CD4-positive, alpha-beta memory T cell (primary cell): ENCODE results near the gene CRAMP1. TPM values are rescaled to one million over a fixed set of nuclear protein-coding genes. Genes with fewer than 3 reads are reported as not detected.
"Not testable (repeated sequence)": the region's sequence is repeated elsewhere in the genome, so short reads cannot be mapped to it uniquely, and the experiment has no call there.

ENCODE experiments used
- CTCF ChIA-PET: fragments of 350-600 bp; sonication (Branson Sonifier 250); formaldehyde crosslinking; loops from one replicate; lab custom pipeline; 2021; ENCODE audit warnings: inconsistent platforms; ENCODE audit not compliant: partially characterized antibody; lab: Charles Lee
- POLR2A ChIA-PET: fragments of 350-600 bp; sonication (Branson Sonifier 250); formaldehyde crosslinking; loops from one replicate; lab custom pipeline; 2021; ENCODE audit not compliant: partially characterized antibody; lab: Charles Lee
- DNase-seq, 5 donors: peaks; one replicate each; pipeline versions ENCODE4 v3.0.0 to v3.0.0-alpha.2; 2020 to 2022; ENCODE audit warnings: mixed read lengths in 1 of 5
- H3K27ac ChIP-seq: one replicate; pipeline ENCODE4 v1.7.0; 2013; ENCODE audit warnings: low read depth, low read length
- H3K27me3 ChIP-seq: 2 replicates; pipeline ENCODE4 v1.7.0; 2013; ENCODE audit warnings: mild to moderate bottlenecking, low read length, moderate library complexity; ENCODE audit not compliant: insufficient read depth
- H3K36me3 ChIP-seq: 2 replicates; pipeline ENCODE4 v1.7.0; 2013; ENCODE audit warnings: mild to moderate bottlenecking, low read length, moderate library complexity; ENCODE audit not compliant: insufficient read depth
- H3K4me1 ChIP-seq: 2 replicates; pipeline ENCODE4 v1.7.0; 2013; ENCODE audit warnings: mild to moderate bottlenecking, low read length, moderate library complexity; ENCODE audit not compliant: insufficient read depth
- H3K4me3 ChIP-seq, 2 donors: one replicate each; pipeline ENCODE4 v1.7.0; 2013; ENCODE audit warnings: low read length in 2 of 2, mild to moderate bottlenecking in 1 of 2
- H3K9me3 ChIP-seq, 2 donors: one replicate each; pipeline ENCODE4 v1.7.0; 2013; ENCODE audit warnings: low read length in 2 of 2, control low read depth in 1 of 2; ENCODE audit not compliant: control insufficient read depth in 1 of 2
- H3K27ac Mint-ChIP-seq, 7 donors: one replicate each; pipeline ENCODE4 v1.8.0; 2020 to 2021; ENCODE audit warnings: mixed read lengths in 7 of 7, mild to moderate bottlenecking in 6 of 7, inconsistent platforms in 3 of 7, moderate library complexity in 3 of 7
- H3K27me3 Mint-ChIP-seq, 2 donors: one replicate each; pipeline ENCODE4 v1.8.0; 2020 to 2021; ENCODE audit warnings: mixed read lengths in 2 of 2
- H3K36me3 Mint-ChIP-seq, 2 donors: one replicate each; pipeline ENCODE4 v1.8.0; 2020 to 2021; ENCODE audit warnings: mixed read lengths in 2 of 2, inconsistent platforms in 1 of 2, mild to moderate bottlenecking in 1 of 2
- H3K4me1 Mint-ChIP-seq, 4 donors: one replicate each; pipeline ENCODE4 v1.8.0; 2020 to 2021; ENCODE audit warnings: mixed read lengths in 4 of 4, mild to moderate bottlenecking in 1 of 4
- H3K4me3 Mint-ChIP-seq, 8 donors: one replicate each; pipeline ENCODE4 v1.8.0; 2020 to 2021; ENCODE audit warnings: mixed read lengths in 8 of 8, mild to moderate bottlenecking in 7 of 8, moderate library complexity in 6 of 8, inconsistent platforms in 3 of 8
- H3K9me3 Mint-ChIP-seq, 8 donors: one replicate each; pipeline ENCODE4 v1.8.0; 2020 to 2021; ENCODE audit warnings: mixed read lengths in 8 of 8, mild to moderate bottlenecking in 5 of 8, inconsistent platforms in 3 of 8, moderate library complexity in 1 of 8
- intact Hi-C: fragments of 100-400 bp; cut with micrococcal nuclease; formaldehyde crosslinking; loops from one replicate; pipeline ENCODE4 v1.15.1; 2023
- polyA plus RNA-seq, 2 donors: library from polyadenylated mRNA; unstranded; fragments of 300-500 nt; fragmentation: Illumina TruSeq; gene quantifications; one replicate each; pipeline ENCODE4 v1.2.3, GENCODE V29; 2021
- total RNA-seq, 2 experiments: library from RNA; stranded (reverse); gene quantifications; one replicate each; pipeline ENCODE4 v1.2.3, GENCODE V29; 2021

CRAMP1 gene
- total and polyA plus RNA-seq, 4 experiments from 2014 or later = 0.55 to 33.8 (median 16.2) TPM

DNA sequence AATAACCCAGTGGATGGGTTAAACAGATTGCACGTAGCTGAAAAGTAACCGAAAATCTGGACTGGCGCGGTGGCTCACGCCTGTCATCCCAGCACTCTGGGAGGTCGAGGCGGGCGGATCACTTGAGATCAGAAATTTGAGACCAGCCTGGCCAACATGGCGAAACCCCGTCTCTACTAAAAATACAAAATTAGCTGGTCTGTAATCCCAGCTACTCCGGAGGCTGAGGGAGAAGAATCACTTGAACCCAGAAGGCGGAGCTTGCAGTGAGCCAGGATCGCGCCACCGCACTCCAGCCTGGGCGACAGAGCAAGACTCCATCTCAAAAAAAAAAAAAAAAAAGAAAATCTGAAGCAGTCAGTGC lies 93.1 kb downstream of the CRAMP1 start:
- Mint-ChIP-seq H3K36me3 (peaks cover 11 to 20% of the 10 kb centered on the region in 2 donors), H3K4me1 (peaks cover 16 to 46% (median 29%) of the 10 kb centered on the region in 4 donors), H3K27ac (peak overlapping the region; percentile 95 to 100 (median 99)), H3K4me3 (peak overlapping the region; percentile 90 to 100 (median 99))
- H3K36me3 ChIP-seq, DNase-seq, H3K9me3 ChIP-seq, H3K27me3 Mint-ChIP-seq, H3K9me3 Mint-ChIP-seq, H3K27me3 ChIP-seq: not testable (repeated sequence)
- peak overlapping the region; percentile 68 to 99 for H3K4me3 ChIP-seq
- peaks cover 40% of the 10 kb centered on the region for H3K4me1 ChIP-seq
- CTCF ChIA-PET = interaction anchor here (0.6 to 2.1 kb wide), 13 partner anchors 7 to 400 kb away, joined by 3 to 23 read pairs (median 3); partner anchors contain the start of genes JPT2, NUBP2, SPSB3 and UQCC4
- peak overlapping the region; percentile 88 for H3K27ac ChIP-seq
- POLR2A ChIA-PET = interaction anchor here (0.6 to 4.3 kb wide), 28 partner anchors 7 to 1442 kb away, joined by 3 to 75 read pairs (median 4); partner anchors contain the start of genes CRAMP1, E4F1, EME2 and FAHD1
- intact Hi-C loops = loop anchor here (2.0 to 10.0 kb wide), 3 partner anchors 93 to 211 kb away; partner anchors contain the start of genes CRAMP1, IFT140 and TELO2

DNA sequence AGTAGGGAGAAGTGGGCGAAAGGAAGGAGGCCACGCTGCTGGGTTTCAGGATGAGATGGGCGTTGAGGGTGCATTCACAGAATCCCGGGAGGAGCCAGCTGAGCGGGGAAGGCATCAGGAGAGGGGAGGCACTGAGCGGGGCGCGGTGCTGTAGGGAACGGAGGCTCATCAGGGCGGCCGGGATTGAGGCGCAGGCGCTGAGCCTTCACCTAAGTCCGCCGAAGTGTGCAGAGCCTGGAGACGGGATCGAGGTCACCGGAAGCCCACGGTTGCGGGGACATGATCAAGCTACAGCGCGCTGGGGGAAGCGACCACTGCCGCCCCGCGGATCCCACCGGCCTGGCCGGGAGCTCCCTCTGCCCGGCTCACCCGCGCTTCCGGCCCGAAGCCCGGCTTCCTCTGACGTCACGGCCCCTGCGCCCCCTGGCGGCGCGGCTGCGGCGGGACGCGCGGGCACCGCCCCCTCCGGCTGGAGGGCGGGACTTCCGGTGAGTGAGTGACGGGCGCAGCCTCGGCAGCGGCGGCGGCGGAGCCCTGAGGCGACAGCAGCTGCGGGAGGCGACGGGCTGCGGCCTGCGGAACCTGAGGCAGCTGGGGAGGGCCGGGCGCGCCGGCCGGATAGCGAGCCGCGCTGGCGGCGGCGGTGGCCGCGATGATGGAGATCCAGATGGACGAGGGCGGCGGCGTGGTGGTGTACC lies 93.7 kb downstream of the CRAMP1 start, which contains the start of gene MAPK8IP3:
TSS of gene MAPK8IP3 (plus strand) at position 508 of the 698 bp plus-strand sequence. CDS start at position 653, 145 bp downstream.
- peak within 1 kb of the TSS; percentile 88 for H3K27ac ChIP-seq
- H3K27me3 ChIP-seq = no peaks in the 10 kb centered on the region
- DNase-seq = peak; percentile 87 to 99 (median 95)
- H3K36me3 ChIP-seq = no peaks in the 10 kb centered on the region
- no peaks in the 10 kb centered on the region for H3K9me3 ChIP-seq
- peaks cover 40% of the 10 kb centered on the region for H3K4me1 ChIP-seq
- H3K4me3 Mint-ChIP-seq = peak within 1 kb of the TSS; percentile 90 to 100 (median 99)
- ChIA-PET POLR2A (interaction anchor here (0.6 to 4.3 kb wide), 32 partner anchors 8 to 1177 kb away, joined by 3 to 75 read pairs (median 4); partner anchors contain the start of genes CRAMP1, E4F1, EME2 and FAHD1), CTCF (interaction anchor here (0.6 to 2.1 kb wide), 21 partner anchors 8 to 401 kb away, joined by 3 to 23 read pairs (median 3); partner anchors contain the start of genes CRAMP1, IFT140, JPT2 and NUBP2)
- H3K27ac Mint-ChIP-seq = peak within 1 kb of the TSS; percentile 95 to 100 (median 99)
- H3K9me3 Mint-ChIP-seq = no peaks in the 10 kb centered on the region
- H3K27me3 Mint-ChIP-seq = no peaks in the 10 kb centered on the region
- H3K36me3 Mint-ChIP-seq = peaks cover 11 to 22% of the 10 kb centered on the region in 2 donors
- H3K4me1 Mint-ChIP-seq = peaks cover 17 to 46% (median 29%) of the 10 kb centered on the region in 4 donors
- peak within 1 kb of the TSS; percentile 81 to 99 for H3K4me3 ChIP-seq
- intact Hi-C loops = loop anchor here (1.0 to 10.0 kb wide), 8 partner anchors 28 to 285 kb away; partner anchors contain the start of genes CRAMP1, FAHD1, HAGH and IFT140

DNA sequence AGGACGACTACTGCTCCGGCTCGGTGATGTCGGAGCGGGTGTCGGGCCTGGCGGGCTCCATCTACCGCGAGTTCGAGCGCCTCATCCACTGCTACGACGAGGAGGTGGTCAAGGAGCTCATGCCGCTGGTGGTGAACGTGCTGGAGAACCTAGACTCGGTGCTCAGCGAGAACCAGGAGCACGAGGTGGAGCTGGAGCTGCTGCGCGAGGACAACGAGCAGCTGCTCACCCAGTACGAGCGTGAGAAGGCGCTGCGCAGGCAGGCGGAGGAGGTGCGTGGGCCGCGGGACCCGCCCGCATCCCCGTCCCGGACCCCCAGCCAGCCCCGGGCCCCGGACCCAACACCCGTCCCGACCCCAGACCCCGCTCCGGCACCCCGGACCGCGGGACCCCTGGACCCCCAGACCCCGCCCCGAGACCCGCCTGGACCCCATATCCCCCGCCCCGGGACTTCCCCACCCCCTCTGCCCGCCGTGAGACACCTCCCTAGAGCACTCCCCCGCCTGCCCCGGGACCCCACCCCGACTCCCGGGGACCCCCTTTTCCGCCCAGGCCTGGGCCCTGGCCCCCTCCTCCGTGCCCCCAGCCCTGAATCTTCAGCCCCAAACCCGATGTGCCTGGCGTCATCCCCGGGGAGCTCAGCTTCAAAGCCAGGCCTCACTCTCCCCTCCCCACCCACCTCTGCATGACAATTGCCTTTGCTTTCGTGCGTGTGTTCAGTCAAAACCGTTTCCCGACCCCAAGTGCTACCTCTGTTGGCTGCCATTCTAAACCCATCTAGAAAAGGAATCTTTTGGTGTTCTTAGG lies 94.4 kb downstream of the CRAMP1 start:
- ChIA-PET CTCF (interaction anchor here (0.7 to 2.1 kb wide), 14 partner anchors 9 to 343 kb away, joined by 3 to 23 read pairs (median 4); partner anchors contain the start of genes CRAMP1, IFT140, JPT2 and NUBP2), POLR2A (interaction anchor here (0.7 to 4.3 kb wide), 28 partner anchors 11 to 1069 kb away, joined by 3 to 75 read pairs (median 5); partner anchors contain the start of genes CRAMP1, EME2, FAHD1 and HAGH)
- H3K4me3 ChIP-seq = peak overlapping the region; percentile 81 to 99
- peak overlapping the region; percentile 88 for H3K27ac ChIP-seq
- peak; percentile 36 to 70 (median 40) for DNase-seq
- no peaks in the 10 kb centered on the region for H3K27me3 Mint-ChIP-seq
- H3K4me1 Mint-ChIP-seq = peaks cover 17 to 46% (median 31%) of the 10 kb centered on the region in 4 donors
- peak overlapping the region; percentile 90 to 100 (median 93) for H3K4me3 Mint-ChIP-seq
- H3K36me3 ChIP-seq = no peaks in the 10 kb centered on the region
- H3K9me3 ChIP-seq = no peaks in the 10 kb centered on the region
- peaks cover 5 to 19% of the 10 kb centered on the region in 2 donors for H3K36me3 Mint-ChIP-seq
- intact Hi-C loops = loop anchor here (1.0 to 10.0 kb wide), 7 partner anchors 28 to 286 kb away; partner anchors contain the start of genes FAHD1, HAGH, JPT2 and NME3
- no peaks in the 10 kb centered on the region for H3K9me3 Mint-ChIP-seq
- peak overlapping the region; percentile 90 to 98 (median 93) for H3K27ac Mint-ChIP-seq
- no peaks in the 10 kb centered on the region for H3K27me3 ChIP-seq
- H3K4me1 ChIP-seq = peaks cover 40% of the 10 kb centered on the region

DNA sequence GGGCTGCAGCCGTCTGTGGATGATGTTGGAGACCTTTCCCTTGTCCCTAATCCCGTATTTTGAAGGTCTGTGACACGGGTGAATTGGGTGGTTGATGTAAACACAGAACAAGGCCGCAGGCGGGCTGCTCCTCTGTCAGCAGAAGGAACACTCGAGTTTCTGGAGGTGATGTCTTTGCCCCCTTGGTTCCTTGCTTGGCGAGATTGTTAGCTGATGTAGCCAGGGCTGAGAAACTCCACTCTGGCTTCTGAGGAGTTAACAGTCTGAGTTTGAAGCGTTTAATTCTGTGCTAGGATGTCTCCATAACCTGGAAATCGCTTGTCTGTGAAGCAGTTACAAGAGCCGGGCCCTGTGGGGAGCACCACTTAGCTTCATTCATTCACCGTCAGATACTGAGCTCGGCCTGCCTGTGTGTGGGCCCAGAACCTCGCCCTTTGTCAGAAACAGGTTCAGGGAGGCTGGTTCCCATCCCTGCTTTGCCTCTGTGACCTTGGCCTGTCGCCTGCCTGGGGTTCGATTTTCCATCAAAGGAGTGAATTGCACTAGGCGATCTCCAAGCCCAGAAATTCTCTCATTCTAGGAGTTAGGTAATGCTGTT lies 95.1 kb downstream of the CRAMP1 start:
- ChIA-PET CTCF (interaction anchor here (1.3 to 1.5 kb wide), 3 partner anchors 10 to 344 kb away, joined by 4 to 6 read pairs (median 4); no protein-coding TSS in a partner anchor), POLR2A (interaction anchor here (0.7 to 4.3 kb wide), 8 partner anchors 22 to 398 kb away, joined by 3 to 75 read pairs (median 11); partner anchors contain the start of genes EME2, JPT2, MRPS34 and NME3)
- H3K4me3 ChIP-seq = peak overlapping the region; percentile 52 to 99
- H3K4me1 ChIP-seq = peaks cover 40% of the 10 kb centered on the region
- no peaks in the 10 kb centered on the region for H3K9me3 Mint-ChIP-seq
- peak overlapping the region; percentile 69 to 92 (median 88) for H3K4me3 Mint-ChIP-seq
- H3K27ac ChIP-seq = peak overlapping the region; percentile 88
- intact Hi-C loops = loop anchor here (2.0 to 10.0 kb wide), 5 partner anchors 64 to 286 kb away; partner anchors contain the start of genes FAHD1, HAGH, NME3 and TELO2
- H3K27me3 Mint-ChIP-seq = no peaks in the 10 kb centered on the region
- H3K36me3 Mint-ChIP-seq = peaks cover under 1 to 16% of the 10 kb centered on the region in 2 donors
- peaks cover 18 to 46% (median 31%) of the 10 kb centered on the region in 4 donors for H3K4me1 Mint-ChIP-seq
- peak overlapping the region; percentile 78 to 95 (median 92) for H3K27ac Mint-ChIP-seq
- DNase-seq = peak in 2 of 5 donors; percentile 8 to 24
- no peaks in the 10 kb centered on the region for H3K9me3 ChIP-seq
- no peaks in the 10 kb centered on the region for H3K36me3 ChIP-seq
- H3K27me3 ChIP-seq = no peaks in the 10 kb centered on the region

DNA sequence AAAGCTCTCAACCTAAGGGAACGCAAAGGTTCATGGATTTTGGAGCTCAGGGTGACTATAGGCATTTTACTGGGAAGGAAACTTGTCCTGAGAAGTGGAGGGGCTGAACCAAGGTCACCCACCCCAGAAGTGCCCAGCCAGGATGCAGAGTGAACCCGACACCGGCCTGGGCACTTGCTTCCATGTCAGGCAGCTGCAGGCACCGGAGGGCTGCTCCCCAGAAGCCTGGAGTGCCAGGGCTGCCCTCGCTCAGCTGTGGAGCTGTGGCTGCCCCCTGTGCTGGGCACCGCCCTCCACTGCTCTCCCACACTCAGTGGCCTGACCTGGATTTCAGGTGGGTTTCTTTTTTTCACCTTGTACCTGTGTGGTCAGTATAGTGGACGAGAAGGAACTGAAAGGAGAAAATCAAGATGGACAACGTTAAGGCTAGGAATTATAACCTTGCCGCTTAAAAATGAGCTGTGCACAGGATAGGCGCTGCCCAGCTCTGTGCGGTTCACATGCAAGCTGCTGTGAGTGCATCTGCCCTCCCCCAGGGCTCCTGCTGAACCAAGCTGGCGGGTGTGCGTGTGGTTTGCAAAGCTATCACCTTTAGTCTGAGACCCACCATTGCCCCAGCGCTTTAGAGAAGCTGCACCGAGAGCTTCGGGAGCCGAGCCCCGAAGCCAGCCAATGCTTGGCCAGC lies 96.1 kb downstream of the CRAMP1 start:
- DNase-seq = no peak
- Mint-ChIP-seq H3K9me3 (no peaks in the 10 kb centered on the region), H3K27me3 (no peaks in the 10 kb centered on the region), H3K27ac (peak overlapping the region in 6 of 7 donors; percentile 56 to 95 (median 90)), H3K4me1 (peaks cover 19 to 49% (median 33%) of the 10 kb centered on the region in 4 donors), H3K36me3 (peaks cover 0 to 13% of the 10 kb centered on the region in 2 donors), H3K4me3 (peak overlapping the region; percentile 69 to 92 (median 88))
- intact Hi-C loops = loop anchor here (5.0 to 10.0 kb wide), 2 partner anchors 181 to 213 kb away; partner anchors contain the start of gene TELO2
- Histone ChIP-seq H3K36me3 (no peaks in the 10 kb centered on the region), H3K27me3 (no peaks in the 10 kb centered on the region), H3K4me1 (peaks cover 40% of the 10 kb centered on the region), H3K27ac (no peak overlapping the region), H3K4me3 (no peak overlapping the region), H3K9me3 (no peaks in the 10 kb centered on the region)
- CTCF ChIA-PET = interaction anchor here (1.3 kb wide), 1 partner anchor 12 kb away, joined by 4 read pairs; no protein-coding TSS in a partner anchor
- POLR2A ChIA-PET = interaction anchor here (0.6 to 4.3 kb wide), 9 partner anchors 11 to 399 kb away, joined by 3 to 75 read pairs (median 5); partner anchors contain the start of genes EME2, IFT140, JPT2 and MRPS34
